Thyroid gland (tissue), 4 donors: ENCODE measurements around the gene SCARF2.

Experiments
- CTCF ChIP-seq, 6 experiments: fragments of 200-600 bp in 3 of 6; fragments of 450-650 bp in 3 of 6; sonication (generic) in 3 of 6; IDR thresholded peaks; one replicate each; pipeline ENCODE4 v1.5.1; 2016 to 2019; ENCODE audit warnings: antibody characterized with exemption in 6 of 6, mild to moderate bottlenecking in 2 of 6, inconsistent platforms in 1 of 6, moderate library complexity in 1 of 6
- POLR2A ChIP-seq, 2 donors: fragments of 450-650 bp; IDR thresholded peaks; one replicate each; pipeline ENCODE4 v1.6.1; 2017; ENCODE audit warnings: antibody characterized with exemption in 2 of 2, mild to moderate bottlenecking in 2 of 2, moderate library complexity in 1 of 2

- TF ChIP-seq POLR2A (IDR thresholded peaks at IDR 0.05) (no peak), CTCF (IDR thresholded peaks at IDR 0.05) (no peak)
These were observed 16.1 kb downstream of the SCARF2 start for GRCh38 chr22:20421507-20421874.
